OCI-LY7 (cell line): Measurements from ENCODE around the gene CD52. TPM values are rescaled to one million over a fixed set of nuclear protein-coding genes. Genes with fewer than 3 reads are reported as not detected.
A peak's percentile ranks its signal among the peaks of the same experiment; 100 is the strongest.
"Not testable (repeated sequence)": the region's sequence is repeated elsewhere in the genome, so short reads cannot be mapped to it uniquely, and the experiment has no call there.

Experiments used
- BruUV-seq: library from RNA; stranded (reverse); fragments of 400-500 nt; replicated peaks from 2 replicates; lab custom pipeline; 2021; lab: Mats Ljungman, UMichigan
- CTCF ChIA-PET: fragments of 300-600 bp; sonication (Branson Sonifier 250); formaldehyde crosslinking; loops from one replicate; lab custom pipeline; 2022; ENCODE audit warnings: antibody characterized with exemption; ENCODE audit not compliant: unreplicated experiment; lab: Charles Lee
- POLR2A ChIA-PET: fragments of 300-600 bp; sonication (Branson Sonifier 250); formaldehyde crosslinking; loops from one replicate; lab custom pipeline; 2022; ENCODE audit warnings: antibody characterized with exemption; lab: Charles Lee
- DNase-seq: peaks from one replicate; pipeline ENCODE4 v3.0.0-alpha.2; 2015; ENCODE audit warnings: low spot score
- H2AFZ ChIP-seq: fragments of 200-600 bp; sonication (generic), shearing (Covaris generic); 2 replicates; pipeline ENCODE4 v1.6.1; 2014; ENCODE audit warnings: mild to moderate bottlenecking, antibody characterized with exemption, low read length, moderate library complexity
- H3K27ac ChIP-seq: fragments of 200-600 bp; sonication (generic); 2 replicates; pipeline ENCODE4 v1.5.1; 2014; ENCODE audit warnings: mixed run types, low read depth, mild to moderate bottlenecking, moderate library complexity, low read length, inconsistent platforms; ENCODE audit not compliant: poor library complexity, severe bottlenecking
- H3K36me3 ChIP-seq: fragments of 200-600 bp; sonication (generic); 2 replicates; pipeline ENCODE4 v1.6.1; 2014; ENCODE audit warnings: mild to moderate bottlenecking, antibody characterized with exemption, low read length, moderate library complexity, mixed read lengths; ENCODE audit not compliant: insufficient read depth
- H3K4me1 ChIP-seq: fragments of 200-600 bp; sonication (generic); 2 replicates; pipeline ENCODE4 v1.5.1; 2014; ENCODE audit warnings: mild to moderate bottlenecking, low read length; ENCODE audit not compliant: insufficient read depth, poor library complexity, severe bottlenecking
- H3K4me2 ChIP-seq: fragments of 200-600 bp; sonication (generic); 2 replicates; pipeline ENCODE4 v1.6.1; 2014; ENCODE audit warnings: mild to moderate bottlenecking, low read length
- H3K4me3 ChIP-seq: fragments of 200-600 bp; sonication (generic); 2 replicates; pipeline ENCODE4 v1.5.1; 2014; ENCODE audit warnings: mild to moderate bottlenecking, low read depth, low read length; ENCODE audit not compliant: poor library complexity, severe bottlenecking
- H3K79me2 ChIP-seq: fragments of 200-600 bp; sonication (generic); 2 replicates; pipeline ENCODE4 v1.6.1; 2016; ENCODE audit warnings: low read depth, mild to moderate bottlenecking, low read length, moderate library complexity, mixed read lengths; ENCODE audit not compliant: insufficient read depth
- H3K9me2 ChIP-seq: fragments of 200-600 bp; sonication (generic); 2 replicates; pipeline ENCODE4 v1.6.1; 2016; ENCODE audit warnings: mild to moderate bottlenecking, low read length, mixed read lengths; ENCODE audit not compliant: insufficient read depth
- H3K9me3 ChIP-seq: fragments of 200-600 bp; sonication (generic); 2 replicates; pipeline ENCODE4 v1.6.1; 2014; ENCODE audit warnings: mild to moderate bottlenecking, mixed run types, low read length, mixed read lengths
- H4K20me1 ChIP-seq: fragments of 200-600 bp; sonication (generic); 2 replicates; pipeline ENCODE4 v1.6.1; 2014; ENCODE audit warnings: mild to moderate bottlenecking, antibody characterized with exemption, low read length, moderate library complexity, mixed read lengths; ENCODE audit not compliant: insufficient read depth
- CTCF ChIP-seq: fragments of 200-600 bp; sonication (generic); conservative IDR thresholded peaks from 2 replicates; pipeline ENCODE4 v1.5.1; 2014; ENCODE audit warnings: mild to moderate bottlenecking, antibody characterized with exemption, low read length, moderate library complexity, mixed read lengths
- EZH2phosphoT487 ChIP-seq: fragments of 200-600 bp; sonication (generic); IDR thresholded peaks from 2 replicates; pipeline ENCODE4 v1.6.1; 2018; ENCODE audit warnings: low read depth, borderline replicate concordance, mild to moderate bottlenecking, mixed run types, antibody characterized with exemption, low read length, moderate library complexity, mixed read lengths
- intact Hi-C: fragments of 100-400 bp; cut with micrococcal nuclease; formaldehyde crosslinking; loops from one replicate; pipeline ENCODE4 v1.10.0; 2022; ENCODE audit not compliant: unreplicated experiment
- total RNA-seq, 2 experiments: library from RNA; depleted of rRNA in 1 of 2; stranded (reverse); fragments of >200 nt in 1 of 2; shearing (Covaris generic) in 1 of 2; gene quantifications; 2 replicates each; pipeline ENCODE4 v1.2.3, GENCODE V29; 2014 to 2022

CD52 gene
- total RNA-seq, 2 experiments from 2014 or later, result 470 to 769 TPM

- TSS peak; percentile 97 for BruUV-seq
- POLR2A ChIA-PET, result interaction anchor here (0.5 to 7.9 kb wide), 9 partner anchors 7 to 1182 kb away, joined by 3 to 106 read pairs (median 6); partner anchors contain the start of genes CD52 and SH3BGRL3
- no peak for TF ChIP-seq CTCF
- no peak for TF ChIP-seq EZH2phosphoT487
- peak within 1 kb of the TSS; percentile 98 for H3K27ac ChIP-seq
- peak within 1 kb of the TSS; percentile 51; the same call in 1 of the 2 replicates for H2AFZ ChIP-seq
- H3K79me2 ChIP-seq, result peaks cover 39% of the 10 kb centered on the region
- peaks cover 67% of the 10 kb centered on the region for H3K4me1 ChIP-seq
- no peaks in the 10 kb centered on the region for H3K9me3 ChIP-seq
- H3K4me2 ChIP-seq, result peak within 1 kb of the TSS; percentile 96
- CTCF ChIA-PET, result interaction anchor here (0.5 to 2.3 kb wide), 3 partner anchors 10 to 17 kb away, joined by 3 to 23 read pairs (median 3); no protein-coding TSS in a partner anchor
- peak; percentile 98 for DNase-seq
- intact Hi-C loops, result loop anchor here (1.0 kb wide), 2 partner anchors 9 to 17 kb away; no protein-coding TSS in a partner anchor
- H4K20me1 ChIP-seq, result no peaks in the 10 kb centered on the region
- H3K4me3 ChIP-seq, result peak within 1 kb of the TSS; percentile 95
- no peaks in the 10 kb centered on the region for H3K9me2 ChIP-seq
- peaks cover 9% of the 10 kb centered on the region; the same call in 1 of the 2 replicates for H3K36me3 ChIP-seq
Observed at GRCh38 chr1:26306290-26307229, 11.2 kb upstream of the CD52 start, which contains the start of gene UBXN11. UBXN11 (minus strand) TSS chr1:26306636; CDS start chr1:26302883, 3,753 bp downstream.

GRCh38 chr1:26307363-26307781 is 10.4 kb upstream of the CD52 start:
- peak overlapping the region; percentile 95 for H3K4me3 ChIP-seq
- H4K20me1 ChIP-seq, result no peaks in the 10 kb centered on the region
- no peaks in the 10 kb centered on the region for H3K9me2 ChIP-seq
- H2AFZ ChIP-seq, result peak overlapping the region; percentile 24; the same call in 1 of the 2 replicates
- peak overlapping the region; percentile 98 for H3K27ac ChIP-seq
- no peaks in the 10 kb centered on the region for H3K9me3 ChIP-seq
- no TSS peak for BruUV-seq
- POLR2A ChIA-PET, result interaction anchor here (0.6 to 7.9 kb wide), 11 partner anchors 8 to 695 kb away, joined by 3 to 106 read pairs (median 6); partner anchors contain the start of genes CD52 and SH3BGRL3
- H3K36me3 ChIP-seq, result peaks cover 5% of the 10 kb centered on the region; the same call in 1 of the 2 replicates
- H3K79me2 ChIP-seq, result peaks cover 39% of the 10 kb centered on the region
- intact Hi-C loops, result loop anchor here (1.0 kb wide), 2 partner anchors 8 to 18 kb away; no protein-coding TSS in a partner anchor
- DNase-seq, result peak; percentile 76
- CTCF ChIA-PET, result interaction anchor here (0.6 to 2.3 kb wide), 5 partner anchors 9 to 227 kb away, joined by 3 to 23 read pairs (median 4); partner anchors contain the start of gene CD52
- peak overlapping the region; percentile 94 for H3K4me2 ChIP-seq
- peaks cover 65% of the 10 kb centered on the region for H3K4me1 ChIP-seq
- no peak for TF ChIP-seq EZH2phosphoT487
- no peak for TF ChIP-seq CTCF

GRCh38 chr1:26307966-26308899 is 9.5 kb upstream of the CD52 start:
- not testable (repeated sequence) for BruUV-seq, H3K9me3 ChIP-seq, DNase-seq, H4K20me1 ChIP-seq, H3K9me2 ChIP-seq, H3K36me3 ChIP-seq
- peak overlapping the region; percentile 23; the same call in 1 of the 2 replicates for H2AFZ ChIP-seq
- intact Hi-C loops, result loop anchor here (1.0 kb wide), 2 partner anchors 7 to 19 kb away; no protein-coding TSS in a partner anchor
- ChIA-PET POLR2A (interaction anchor here (0.6 to 7.9 kb wide), 13 partner anchors 9 to 1425 kb away, joined by 3 to 106 read pairs (median 4); partner anchors contain the start of genes CD52 and SH3BGRL3), CTCF (interaction anchor here (0.6 to 2.3 kb wide), 5 partner anchors 10 to 226 kb away, joined by 3 to 23 read pairs (median 4); partner anchors contain the start of gene CD52)
- peak overlapping the region; percentile 95 for H3K4me3 ChIP-seq
- peaks cover 62% of the 10 kb centered on the region for H3K4me1 ChIP-seq
- H3K4me2 ChIP-seq, result peak overlapping the region; percentile 94
- H3K79me2 ChIP-seq, result peaks cover 31% of the 10 kb centered on the region
- peak overlapping the region; percentile 98 for H3K27ac ChIP-seq
